22Rv1 (cell line): Measurements from ENCODE around the gene SLC66A2.

Experiments
- H3K27ac ChIP-seq: fragments of 450-650 bp; 2 replicates; pipeline ENCODE4 v1.5.1; 2017
- ZFX ChIP-seq: fragments of 450-650 bp; IDR thresholded peaks from 2 replicates; pipeline ENCODE4 v1.6.1; 2017; ENCODE audit warnings: antibody characterized with exemption, borderline replicate concordance
- TF ChIP-seq, protein P1 (sequence below): fragments of 450-650 bp; IDR thresholded peaks from 2 replicates; pipeline ENCODE4 v1.5.1; 2017; ENCODE audit warnings: mild to moderate bottlenecking

SLC66A2 gene

DNA sequence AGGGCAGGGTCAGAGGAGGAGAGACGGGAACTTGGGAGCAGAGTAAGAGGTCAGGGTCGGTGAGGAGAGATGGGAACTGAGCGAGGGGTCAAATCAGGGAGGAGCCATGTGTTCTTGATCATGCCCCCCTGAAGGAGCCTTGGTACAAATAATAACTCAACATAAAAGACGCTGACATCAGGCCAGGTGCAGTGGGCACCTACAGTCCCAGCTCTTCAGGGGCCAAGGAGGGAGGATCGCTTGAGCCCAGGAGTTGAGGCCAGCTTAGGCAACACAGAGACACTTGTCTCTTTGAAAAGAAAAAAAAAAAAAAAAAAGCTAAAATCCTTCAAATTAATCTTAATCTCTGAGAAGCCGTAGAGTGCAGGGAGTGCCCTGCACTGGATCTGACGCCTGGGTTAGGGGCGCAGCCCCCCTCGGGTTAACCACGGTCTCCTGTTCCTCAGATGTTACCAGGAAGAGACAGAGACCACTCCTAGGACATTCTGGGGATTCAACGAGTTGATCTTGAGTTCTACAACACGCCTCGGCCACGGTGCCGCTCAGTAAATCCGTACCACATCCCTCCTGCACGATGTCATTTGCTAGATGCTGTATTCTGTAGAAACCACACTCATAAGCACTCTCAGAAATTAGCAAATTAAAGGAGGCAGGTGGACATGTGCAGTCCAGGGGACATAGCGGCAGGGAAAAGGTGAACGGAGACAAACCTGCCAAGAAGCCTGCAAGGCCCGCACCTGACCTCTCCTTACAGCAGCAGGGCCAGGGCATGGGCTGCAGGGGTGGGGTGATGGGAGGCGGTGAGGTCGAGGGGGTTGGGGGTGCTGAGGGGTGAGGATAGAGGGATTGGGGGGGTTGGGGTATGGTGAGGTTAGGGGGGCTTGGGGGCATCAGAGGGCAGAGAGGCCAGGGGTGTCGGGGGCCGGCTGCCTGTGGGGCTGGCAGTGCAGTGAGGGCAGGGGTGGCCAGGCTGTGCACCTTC is 29.2 kb downstream of the SLC66A2 start:
- TF ChIP-seq ZFX: no peak
- TF ChIP-seq, protein P1, sequence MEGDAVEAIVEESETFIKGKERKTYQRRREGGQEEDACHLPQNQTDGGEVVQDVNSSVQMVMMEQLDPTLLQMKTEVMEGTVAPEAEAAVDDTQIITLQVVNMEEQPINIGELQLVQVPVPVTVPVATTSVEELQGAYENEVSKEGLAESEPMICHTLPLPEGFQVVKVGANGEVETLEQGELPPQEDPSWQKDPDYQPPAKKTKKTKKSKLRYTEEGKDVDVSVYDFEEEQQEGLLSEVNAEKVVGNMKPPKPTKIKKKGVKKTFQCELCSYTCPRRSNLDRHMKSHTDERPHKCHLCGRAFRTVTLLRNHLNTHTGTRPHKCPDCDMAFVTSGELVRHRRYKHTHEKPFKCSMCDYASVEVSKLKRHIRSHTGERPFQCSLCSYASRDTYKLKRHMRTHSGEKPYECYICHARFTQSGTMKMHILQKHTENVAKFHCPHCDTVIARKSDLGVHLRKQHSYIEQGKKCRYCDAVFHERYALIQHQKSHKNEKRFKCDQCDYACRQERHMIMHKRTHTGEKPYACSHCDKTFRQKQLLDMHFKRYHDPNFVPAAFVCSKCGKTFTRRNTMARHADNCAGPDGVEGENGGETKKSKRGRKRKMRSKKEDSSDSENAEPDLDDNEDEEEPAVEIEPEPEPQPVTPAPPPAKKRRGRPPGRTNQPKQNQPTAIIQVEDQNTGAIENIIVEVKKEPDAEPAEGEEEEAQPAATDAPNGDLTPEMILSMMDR: no peak
- no peak overlapping the region for H3K27ac ChIP-seq

DNA sequence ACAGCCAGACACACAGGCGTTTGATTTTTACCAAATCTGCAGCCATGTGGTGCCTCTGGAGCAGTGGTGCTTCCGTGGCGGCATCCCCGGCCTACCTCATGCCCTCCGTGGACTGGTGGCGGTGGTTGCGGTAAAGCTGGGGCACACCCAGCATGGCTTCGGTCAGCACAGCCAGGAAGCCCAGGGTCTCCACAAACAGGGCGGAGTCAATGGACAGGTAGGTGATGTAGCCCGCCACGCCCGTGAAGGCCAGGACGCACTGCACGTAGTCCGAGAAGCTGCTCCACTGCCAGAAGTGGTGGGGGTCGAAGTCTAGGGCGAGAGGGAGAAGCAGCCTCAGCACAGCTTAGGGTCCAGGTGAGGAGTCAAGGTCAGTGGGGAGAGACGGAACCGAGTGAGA is 32.4 kb downstream of the SLC66A2 start:
- no peak overlapping the region for H3K27ac ChIP-seq
- TF ChIP-seq ZFX: no peak
- TF ChIP-seq, protein P1: no peak

DNA sequence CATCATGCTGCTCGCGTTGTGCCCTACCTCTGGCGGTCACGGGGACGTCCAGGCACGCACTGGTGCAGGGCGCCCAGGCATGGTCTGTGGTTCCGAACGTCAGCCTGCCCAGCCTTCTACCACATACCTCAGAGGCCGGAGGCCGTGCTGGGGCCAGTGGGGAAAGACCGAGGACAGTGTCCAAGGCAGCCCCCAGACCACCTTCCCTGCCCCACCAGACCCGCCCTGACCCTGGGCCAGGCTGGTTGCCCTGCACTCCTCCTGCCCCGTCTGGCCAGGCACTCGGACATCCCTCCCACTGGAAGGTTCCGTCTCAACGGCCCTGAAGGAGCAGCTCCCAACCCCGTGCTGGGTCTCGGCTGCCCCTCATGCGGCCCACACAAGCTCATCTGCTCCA is 32.8 kb downstream of the SLC66A2 start:
- no peak for TF ChIP-seq ZFX
- TF ChIP-seq, protein P1: no peak

DNA sequence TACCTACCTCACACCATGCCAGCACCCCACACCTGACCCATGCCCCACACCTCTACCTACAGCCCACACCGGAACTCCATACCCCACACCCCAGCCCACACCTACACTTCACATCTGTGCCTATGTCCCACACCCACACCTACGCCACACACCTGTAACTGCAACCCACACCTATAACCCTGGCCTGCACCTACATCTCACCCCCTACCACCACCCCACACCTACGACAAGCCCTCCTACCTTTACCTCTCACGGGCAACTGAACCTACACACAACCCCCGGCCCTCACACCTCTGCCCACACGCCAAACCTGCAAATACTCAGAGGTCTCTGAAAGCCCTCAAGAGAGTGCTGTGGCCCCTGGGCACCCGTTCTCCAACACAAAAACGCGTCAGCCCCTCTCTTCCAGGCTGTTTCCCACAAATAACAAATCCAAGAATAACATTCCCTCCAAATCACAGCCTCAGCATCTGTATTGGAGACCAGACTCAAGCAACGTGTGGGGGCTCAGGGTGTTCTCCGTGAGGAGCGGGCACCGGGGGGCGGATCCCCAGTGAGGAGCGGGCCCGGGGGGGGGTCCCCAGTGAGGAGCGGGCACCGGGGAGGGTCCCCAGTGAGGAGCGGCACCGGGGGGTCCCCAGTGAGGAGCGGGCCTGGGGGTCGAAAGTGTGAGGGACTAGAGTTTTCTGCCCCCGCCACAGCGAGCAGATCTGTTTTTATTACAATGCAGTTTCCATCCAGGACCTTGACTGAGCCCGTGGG is 33.4 kb downstream of the SLC66A2 start:
- H3K27ac ChIP-seq: no peak overlapping the region
- TF ChIP-seq, protein P1: no peak
- no peak for TF ChIP-seq ZFX

More for the DNA sequence above, 32.8 kb downstream of the SLC66A2 start:
- no peak overlapping the region for H3K27ac ChIP-seq

DNA sequence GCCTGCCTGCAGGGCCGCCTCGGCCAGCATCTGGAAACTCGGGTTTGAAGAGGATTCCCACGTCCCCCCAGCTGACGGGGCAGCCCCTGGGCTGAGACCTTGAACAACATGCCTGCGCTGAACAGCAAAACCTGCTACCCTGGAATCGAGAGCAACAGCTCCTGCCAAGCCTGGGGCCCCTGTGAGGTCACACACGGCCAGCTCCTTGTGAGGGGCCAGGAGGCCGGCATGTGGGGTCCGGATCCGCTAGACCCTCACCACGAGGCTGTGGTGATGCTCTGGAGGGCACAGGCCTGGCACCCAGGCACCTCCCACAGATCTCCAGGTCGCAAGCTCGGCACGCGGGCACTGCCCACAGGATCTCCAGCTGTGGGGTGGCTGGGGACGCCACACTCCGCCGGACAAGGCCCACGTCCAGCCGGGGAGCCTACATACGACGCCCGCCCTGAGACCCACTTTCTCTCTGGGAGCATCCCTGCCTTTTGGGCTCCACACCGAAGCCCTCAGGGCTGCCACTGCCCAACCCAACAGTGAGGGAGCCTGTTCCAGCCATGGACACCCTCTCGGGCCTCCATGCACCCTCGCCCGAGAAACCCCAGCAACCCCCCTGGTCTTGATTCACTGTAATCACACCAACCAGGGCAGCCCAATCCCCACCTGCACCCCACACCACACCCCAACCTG is 34.1 kb downstream of the SLC66A2 start:
- no peak overlapping the region for H3K27ac ChIP-seq
- TF ChIP-seq, protein P1: no peak
- no peak for TF ChIP-seq ZFX

DNA sequence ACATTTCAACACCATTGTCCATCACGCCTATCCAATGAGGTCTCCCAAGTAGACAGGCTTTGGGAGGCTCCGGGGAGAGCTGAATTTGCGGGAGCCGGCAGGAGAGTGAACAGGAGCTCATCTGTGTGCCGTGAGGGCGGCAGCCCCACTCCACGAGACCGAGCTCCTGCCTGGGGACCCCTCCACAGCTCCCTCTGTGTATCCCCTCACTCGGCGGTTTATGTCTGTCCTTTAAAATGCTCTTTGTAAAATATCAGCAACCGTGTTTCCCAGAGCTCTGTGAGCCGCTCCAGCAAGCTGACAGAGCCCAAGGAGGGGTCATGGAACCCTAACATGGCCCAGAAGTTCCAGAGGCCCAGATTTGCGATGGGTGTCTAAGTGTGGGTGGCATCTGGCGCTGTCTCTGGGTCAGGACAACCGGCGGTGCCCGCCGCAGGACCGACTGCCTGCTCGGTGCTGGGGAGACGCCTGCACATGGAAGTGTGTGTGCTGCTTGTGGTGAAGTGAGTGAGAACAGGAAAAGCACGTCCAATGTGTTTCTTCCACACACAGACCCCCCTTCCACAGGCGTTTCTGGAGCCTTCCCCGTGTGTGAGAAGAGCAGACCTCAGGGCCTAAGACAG is 34.8 kb downstream of the SLC66A2 start:
- H3K27ac ChIP-seq: no peak overlapping the region
- TF ChIP-seq ZFX: no peak
- TF ChIP-seq, protein P1: no peak
